Gastroesophageal sphincter (tissue), 3 donors: Measurements from ENCODE around the gene ZNF627.

ENCODE experiments used
- CTCF ChIP-seq, 4 experiments: fragments of 200-600 bp in 2 of 4; fragments of 450-650 bp in 2 of 4; sonication (generic) in 1 of 4; IDR thresholded peaks; one replicate each; pipeline ENCODE4 v1.5.1; 2017 to 2019; ENCODE audit warnings: antibody characterized with exemption in 4 of 4, mild to moderate bottlenecking in 2 of 4, moderate library complexity in 2 of 4
- POLR2A ChIP-seq, 2 donors: fragments of 450-650 bp; IDR thresholded peaks; one replicate each; pipeline ENCODE4 v1.6.1; 2017; ENCODE audit warnings: antibody characterized with exemption in 2 of 2, mild to moderate bottlenecking in 2 of 2, moderate library complexity in 1 of 2

- no peak for TF ChIP-seq CTCF (IDR thresholded peaks at IDR 0.05)
- TF ChIP-seq POLR2A (IDR thresholded peaks at IDR 0.05), result no peak
These were observed 44.5 kb upstream of the ZNF627 start for GRCh38 chr19:11552666-11553372.
